ENCODE measurements around the gene E2F4. TPM values are rescaled to one million over a fixed set of nuclear protein-coding genes. Genes with fewer than 3 reads are reported as not detected.
A peak's percentile ranks its signal among the peaks of the same experiment; 100 is the strongest.

The E2F4 gene
- total RNA-seq, 2 experiments from 2014 or later: 105 to 114 TPM

DNA sequence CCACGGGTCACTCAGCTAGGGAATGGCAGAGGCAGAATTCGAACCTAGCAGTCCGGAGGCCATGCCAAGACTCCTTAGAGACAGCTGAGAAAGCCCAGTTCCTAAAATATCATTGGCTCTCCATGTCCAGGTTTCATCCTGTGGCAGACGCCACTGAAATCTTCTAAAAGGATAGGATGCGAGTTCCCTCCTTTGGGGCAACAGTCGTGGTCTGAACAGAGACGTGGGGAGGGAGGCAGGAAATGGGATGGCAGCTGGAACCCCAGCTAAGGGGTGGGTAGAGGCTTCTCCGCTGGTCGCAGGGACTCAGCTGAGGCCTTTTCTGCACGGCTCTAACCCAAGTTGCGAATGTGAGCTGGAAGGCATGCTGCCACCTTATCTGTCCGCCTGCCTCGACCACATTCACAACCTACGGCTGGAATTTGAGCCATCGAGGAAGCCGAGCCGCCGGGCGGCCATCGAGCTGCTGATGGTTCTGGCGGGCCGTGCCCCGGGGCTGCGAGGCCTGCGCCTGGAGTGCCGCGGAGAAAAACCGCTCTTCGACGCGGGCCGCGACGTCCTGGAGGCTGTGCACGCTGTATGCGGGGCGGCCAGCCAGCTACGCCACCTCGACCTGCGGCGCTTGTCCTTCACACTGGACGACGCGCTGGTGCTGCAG lies 29.3 kb upstream of the E2F4 start:
- Mint-ChIP-seq H3K36me3 (peaks cover 11% of the 10 kb centered on the region), H3K9me3 (no peaks in the 10 kb centered on the region), H3K4me3 (peak overlapping the region; percentile 44), H3K27ac (no peak overlapping the region), H3K27me3 (peaks cover 46% of the 10 kb centered on the region), H3K4me1 (peaks cover 32% of the 10 kb centered on the region)
- no peak for ATAC-seq (ENCODE audit: low read depth)
- POLR2A ChIA-PET: interaction anchor here (1.1 to 2.3 kb wide), 5 partner anchors 11 to 187 kb away, joined by 3 to 15 read pairs (median 4); partner anchors contain the start of genes B3GNT9 and FHOD1
- DNase-seq: peak; percentile 28

GRCh38 chr16:67163164-67163998 lies 28.6 kb upstream of the E2F4 start:
- Mint-ChIP-seq H3K36me3 (peaks cover 7% of the 10 kb centered on the region), H3K27ac (peak overlapping the region; percentile 48), H3K4me1 (peaks cover 25% of the 10 kb centered on the region), H3K4me3 (peak overlapping the region; percentile 55), H3K27me3 (peaks cover 51% of the 10 kb centered on the region), H3K9me3 (no peaks in the 10 kb centered on the region)
- DNase-seq (peak; percentile 72), ATAC-seq (ENCODE audit: low read depth) (peak; percentile 4)
- POLR2A ChIA-PET: interaction anchor here (0.6 to 2.3 kb wide), 6 partner anchors 10 to 188 kb away, joined by 3 to 15 read pairs (median 4); partner anchors contain the start of genes B3GNT9 and FHOD1

- Mint-ChIP-seq H3K27me3 (peaks cover 57% of the 10 kb centered on the region), H3K4me3 (peak overlapping the region; percentile 55), H3K36me3 (peaks cover 7% of the 10 kb centered on the region), H3K4me1 (peaks cover 20% of the 10 kb centered on the region), H3K9me3 (no peaks in the 10 kb centered on the region), H3K27ac (peak overlapping the region; percentile 48)
- POLR2A ChIA-PET: interaction anchor here (0.6 to 2.3 kb wide), 4 partner anchors 12 to 189 kb away, joined by 4 to 15 read pairs (median 4); partner anchors contain the start of gene B3GNT9
- ATAC-seq (ENCODE audit: low read depth) (no peak), DNase-seq (no peak)
Observed at GRCh38 chr16:67163999-67164558, 27.9 kb upstream of the E2F4 start.

GRCh38 chr16:67164599-67165061 lies 27.3 kb upstream of the E2F4 start, which contains the start of gene HSF4:
HSF4 (plus strand) TSS chr16:67164745; CDS start chr16:67164812, 67 bp downstream.
- DNase-seq: peak; percentile 57

DNA sequence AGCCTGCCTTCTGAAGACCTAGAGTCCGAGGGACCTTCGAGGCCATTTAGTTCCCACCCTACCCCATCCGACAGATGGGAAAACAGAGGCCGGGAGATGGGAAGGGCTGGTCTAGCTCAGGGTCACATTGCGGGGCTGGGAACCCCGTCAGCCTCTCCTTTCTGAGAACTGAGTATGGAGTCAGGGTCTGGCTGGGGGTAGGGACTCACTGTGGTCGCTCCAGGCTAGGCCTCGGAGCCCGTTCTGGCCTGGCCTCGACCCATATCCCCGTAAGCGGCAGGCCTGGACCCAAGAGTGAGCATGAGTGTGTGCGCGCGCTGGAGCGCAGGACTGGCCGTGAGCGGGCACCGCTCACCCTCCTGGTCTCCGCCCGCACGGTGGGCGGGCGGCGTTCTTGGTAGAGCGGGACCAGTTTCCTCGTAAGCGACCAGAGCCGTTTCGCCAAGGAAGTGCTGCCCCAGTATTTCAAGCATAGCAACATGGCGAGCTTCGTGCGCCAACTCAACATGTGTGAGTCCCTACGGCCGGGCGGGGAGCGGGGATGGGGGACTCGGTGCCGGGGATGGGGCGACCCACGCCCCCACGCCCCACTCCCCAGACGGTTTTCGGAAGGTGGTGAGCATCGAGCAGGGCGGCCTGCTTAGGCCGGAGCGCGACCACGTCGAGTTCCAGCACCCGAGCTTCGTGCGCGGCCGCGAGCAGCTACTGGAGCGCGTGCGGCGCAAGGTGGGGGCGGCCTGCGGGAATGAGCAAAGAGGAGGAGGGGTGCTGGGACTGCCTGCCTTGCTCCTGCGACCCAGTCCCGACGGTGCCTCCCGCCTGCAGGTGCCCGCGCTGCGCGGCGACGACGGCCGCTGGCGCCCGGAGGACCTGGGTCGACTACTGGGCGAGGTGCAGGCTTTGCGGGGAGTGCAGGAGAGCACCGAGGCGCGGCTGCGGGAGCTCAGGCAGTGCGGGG lies 26.6 kb upstream of the E2F4 start:
- Mint-ChIP-seq H3K27me3 (peaks cover 64% of the 10 kb centered on the region), H3K9me3 (no peaks in the 10 kb centered on the region), H3K4me1 (peaks cover 25% of the 10 kb centered on the region), H3K27ac (peak overlapping the region; percentile 21), H3K4me3 (peak overlapping the region; percentile 55), H3K36me3 (peaks cover 7% of the 10 kb centered on the region)
- POLR2A ChIA-PET: interaction anchor here (1.0 to 2.5 kb wide), 3 partner anchors 10 to 27 kb away, joined by 4 to 15 read pairs (median 6); partner anchors contain the start of gene E2F4
- ATAC-seq (ENCODE audit: low read depth) (no peak), DNase-seq (no peak)

More at GRCh38 chr16:67164599-67165061, 27.3 kb upstream of the E2F4 start, which contains the start of gene HSF4:
- peaks cover 59% of the 10 kb centered on the region for H3K27me3 Mint-ChIP-seq
- H3K36me3 Mint-ChIP-seq: peaks cover 7% of the 10 kb centered on the region
- peaks cover 20% of the 10 kb centered on the region for H3K4me1 Mint-ChIP-seq
- peak within 1 kb of the TSS; percentile 48 for H3K27ac Mint-ChIP-seq
- POLR2A ChIA-PET: interaction anchor here (1.0 to 2.5 kb wide), 3 partner anchors 10 to 28 kb away, joined by 4 to 15 read pairs (median 6); partner anchors contain the start of gene E2F4
- H3K9me3 Mint-ChIP-seq: no peaks in the 10 kb centered on the region
- ATAC-seq (ENCODE audit: low read depth): no peak
- H3K4me3 Mint-ChIP-seq: peak within 1 kb of the TSS; percentile 55

GRCh38 chr16:67166110-67166547 lies 25.8 kb upstream of the E2F4 start:
- DNase-seq (no peak), ATAC-seq (ENCODE audit: low read depth) (no peak)
- Mint-ChIP-seq H3K9me3 (no peaks in the 10 kb centered on the region), H3K36me3 (peaks cover 8% of the 10 kb centered on the region), H3K4me3 (peak overlapping the region; percentile 8), H3K27me3 (peaks cover 67% of the 10 kb centered on the region), H3K27ac (no peak overlapping the region), H3K4me1 (peaks cover 27% of the 10 kb centered on the region)
- POLR2A ChIA-PET: interaction anchor here (2.1 to 2.5 kb wide), 2 partner anchors 9 to 11 kb away, joined by 6 to 15 read pairs; no protein-coding TSS in a partner anchor

GRCh38 chr16:67166598-67167168 lies 25.3 kb upstream of the E2F4 start:
- no peak for DNase-seq
- Mint-ChIP-seq H3K9me3 (no peaks in the 10 kb centered on the region), H3K27me3 (peaks cover 70% of the 10 kb centered on the region), H3K4me1 (peaks cover 30% of the 10 kb centered on the region), H3K36me3 (peaks cover 10% of the 10 kb centered on the region), H3K27ac (no peak overlapping the region), H3K4me3 (peak overlapping the region; percentile 29)
- POLR2A ChIA-PET: interaction anchor here (2.1 to 2.5 kb wide), 2 partner anchors 8 to 11 kb away, joined by 6 to 15 read pairs; no protein-coding TSS in a partner anchor
- no peak for ATAC-seq (ENCODE audit: low read depth)

DNA sequence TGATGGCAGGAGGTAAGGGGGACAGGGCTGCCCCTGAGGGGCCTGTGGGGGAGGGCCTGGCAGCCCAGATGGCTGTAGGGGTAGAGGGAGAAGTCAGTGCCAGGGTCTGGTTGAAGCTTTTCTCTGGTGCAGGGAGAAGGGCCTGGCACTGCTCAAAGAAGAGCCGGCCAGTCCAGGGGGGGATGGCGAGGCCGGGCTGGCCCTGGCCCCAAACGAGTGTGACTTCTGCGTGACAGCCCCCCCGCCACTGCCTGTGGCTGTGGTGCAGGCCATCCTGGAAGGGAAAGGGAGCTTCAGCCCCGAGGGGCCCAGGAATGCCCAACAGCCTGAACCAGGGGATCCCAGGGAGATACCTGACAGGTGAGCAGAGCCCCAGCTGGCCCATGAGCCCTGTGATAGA lies 24.4 kb upstream of the E2F4 start:
- Mint-ChIP-seq H3K9me3 (no peaks in the 10 kb centered on the region), H3K36me3 (peaks cover 11% of the 10 kb centered on the region), H3K4me3 (no peak overlapping the region), H3K27ac (no peak overlapping the region), H3K27me3 (peaks cover 70% of the 10 kb centered on the region), H3K4me1 (peaks cover 27% of the 10 kb centered on the region)
- POLR2A ChIA-PET: interaction anchor here (1.0 kb wide), 1 partner anchor 9 kb away, joined by 3 read pairs; no protein-coding TSS in a partner anchor
- ATAC-seq (ENCODE audit: low read depth): no peak
- DNase-seq: no peak

DNA sequence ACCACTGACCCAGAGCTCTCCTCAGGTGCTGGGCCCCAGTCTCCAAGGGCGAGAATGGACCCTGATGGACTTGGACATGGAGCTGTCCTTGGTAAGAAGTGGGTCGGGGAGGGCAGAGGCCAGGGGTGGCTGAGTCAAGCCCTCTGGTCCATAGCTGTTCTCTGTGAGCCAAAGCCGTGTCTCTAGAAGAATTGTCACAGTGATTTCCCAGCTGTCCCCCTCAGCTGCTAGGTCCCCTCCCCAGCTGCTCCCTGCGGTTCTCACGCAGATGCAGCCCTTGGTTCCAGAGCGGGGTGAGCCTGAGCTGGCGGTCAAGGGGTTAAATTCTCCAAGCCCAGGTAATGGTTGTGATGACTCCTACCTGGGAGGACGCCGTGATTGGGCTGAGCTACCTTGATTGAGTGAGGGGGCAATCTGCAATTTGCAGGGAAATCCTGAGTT lies 22.9 kb upstream of the E2F4 start:
- peaks cover 36% of the 10 kb centered on the region for H3K4me1 Mint-ChIP-seq
- H3K27ac Mint-ChIP-seq: no peak overlapping the region
- peaks cover 12% of the 10 kb centered on the region for H3K36me3 Mint-ChIP-seq
- no peak overlapping the region for H3K4me3 Mint-ChIP-seq
- ATAC-seq (ENCODE audit: low read depth) (no peak), DNase-seq (no peak)
- POLR2A ChIA-PET: interaction anchor here (0.5 kb wide), 1 partner anchor 56 kb away, joined by 4 read pairs; no protein-coding TSS in a partner anchor
- peaks cover 75% of the 10 kb centered on the region for H3K27me3 Mint-ChIP-seq
- no peaks in the 10 kb centered on the region for H3K9me3 Mint-ChIP-seq

GRCh38 chr16:67169642-67170167 lies 22.2 kb upstream of the E2F4 start:
- Mint-ChIP-seq H3K27ac (peak overlapping the region; percentile 76), H3K27me3 (peaks cover 72% of the 10 kb centered on the region)
- POLR2A ChIA-PET: interaction anchor here (0.9 to 2.8 kb wide), 3 partner anchors 9 to 18 kb away, joined by 5 to 13 read pairs (median 6); partner anchors contain the start of genes B3GNT9, FBXL8 and TRADD

More at GRCh38 chr16:67169642-67170167, 22.2 kb upstream of the E2F4 start:
- Mint-ChIP-seq H3K4me3 (peak overlapping the region; percentile 88), H3K36me3 (peaks cover 12% of the 10 kb centered on the region), H3K4me1 (peaks cover 35% of the 10 kb centered on the region), H3K9me3 (no peaks in the 10 kb centered on the region)
- ATAC-seq (ENCODE audit: low read depth) (no peak), DNase-seq (peak; percentile 71)
